H9 (cell line): ENCODE results near the gene INMT. TPM values are rescaled to one million over a fixed set of nuclear protein-coding genes. Genes with fewer than 3 reads are reported as not detected.

ENCODE experiments used
- DNase-seq: peaks from one replicate; pipeline ENCODE4 v3.0.0-alpha.2; 2017
- H2AFZ ChIP-seq: one replicate; pipeline ENCODE4 v1.6.1; 2013; ENCODE audit warnings: mild to moderate bottlenecking, low read length, control low read depth, moderate library complexity
- H2AK5ac ChIP-seq: 2 replicates; pipeline ENCODE4 v1.6.1; 2013; ENCODE audit warnings: low read length, control low read depth, mixed read lengths; ENCODE audit not compliant: insufficient read length
- H2BK120ac ChIP-seq: one replicate; pipeline ENCODE4 v1.6.1; 2013; ENCODE audit warnings: low read depth, mild to moderate bottlenecking, low read length, control low read depth, inconsistent platforms; ENCODE audit not compliant: poor library complexity, severe bottlenecking
- H2BK12ac ChIP-seq: 2 replicates; pipeline ENCODE4 v1.6.1; 2013; ENCODE audit warnings: low read length, control low read depth, mixed read lengths, low read depth; ENCODE audit not compliant: insufficient read length
- H2BK15ac ChIP-seq: 2 replicates; pipeline ENCODE4 v1.6.1; 2013; ENCODE audit warnings: low read depth, low read length, control low read depth
- H2BK20ac ChIP-seq: one replicate; pipeline ENCODE4 v1.6.1; 2013; ENCODE audit warnings: low read depth, mild to moderate bottlenecking, low read length, control low read depth, inconsistent platforms; ENCODE audit not compliant: poor library complexity, severe bottlenecking
- H2BK5ac ChIP-seq: 2 replicates; pipeline ENCODE4 v1.6.1; 2013; ENCODE audit warnings: low read length, control low read depth, mixed read lengths; ENCODE audit not compliant: insufficient read length
- H3K14ac ChIP-seq: 2 replicates; pipeline ENCODE4 v1.6.1; 2013; ENCODE audit warnings: low read length, control low read depth; ENCODE audit not compliant: insufficient read depth
- H3K18ac ChIP-seq: 2 replicates; pipeline ENCODE4 v1.6.1; 2013; ENCODE audit warnings: low read depth, mild to moderate bottlenecking, mixed read lengths, low read length, control low read depth; ENCODE audit not compliant: insufficient read length
- H3K23ac ChIP-seq: 2 replicates; pipeline ENCODE4 v1.6.1; 2013; ENCODE audit warnings: low read length, control low read depth, mixed read lengths, low read depth; ENCODE audit not compliant: insufficient read length
- H3K23me2 ChIP-seq: 2 replicates; pipeline ENCODE4 v1.6.1; 2013; ENCODE audit warnings: low read depth, mild to moderate bottlenecking, mixed read lengths, low read length, control low read depth; ENCODE audit not compliant: insufficient read length, poor library complexity, severe bottlenecking
- H3K27ac ChIP-seq: 2 replicates; pipeline ENCODE4 v1.5.1; 2013; ENCODE audit warnings: low read length, control low read depth, mixed read lengths, low read depth; ENCODE audit not compliant: insufficient read length
- H3K27me3 ChIP-seq: 2 replicates; pipeline ENCODE4 v1.6.1; 2013; ENCODE audit warnings: low read length, control low read depth, inconsistent platforms; ENCODE audit not compliant: insufficient read depth
- H3K4ac ChIP-seq: 2 replicates; pipeline ENCODE4 v1.6.1; 2013; ENCODE audit warnings: low read depth, mild to moderate bottlenecking, control low read depth, inconsistent platforms, low read length, moderate library complexity
- H3K4me1 ChIP-seq: 2 replicates; pipeline ENCODE4 v1.6.1; 2013; ENCODE audit warnings: low read length, control low read depth, inconsistent platforms; ENCODE audit not compliant: insufficient read depth
- H3K4me2 ChIP-seq: 2 replicates; pipeline ENCODE4 v1.6.1; 2013; ENCODE audit warnings: low read length, control low read depth, mixed read lengths; ENCODE audit not compliant: insufficient read length, insufficient read depth
- H3K56ac ChIP-seq: 2 replicates; pipeline ENCODE4 v1.6.1; 2013; ENCODE audit warnings: low read depth, mild to moderate bottlenecking, mixed read lengths, low read length, control low read depth; ENCODE audit not compliant: insufficient read length
- H3K79me1 ChIP-seq: 2 replicates; pipeline ENCODE4 v1.6.1; 2013; ENCODE audit warnings: low read depth, mild to moderate bottlenecking, moderate library complexity, low read length, control low read depth, inconsistent platforms; ENCODE audit not compliant: insufficient read depth, poor library complexity, severe bottlenecking
- H3K79me2 ChIP-seq: 2 replicates; pipeline ENCODE4 v1.6.1; 2013; ENCODE audit warnings: low read length, control low read depth, inconsistent platforms; ENCODE audit not compliant: insufficient read depth
- H3K9ac ChIP-seq: 2 replicates; pipeline ENCODE4 v1.6.1; 2013; ENCODE audit warnings: low read length, control low read depth, mixed read lengths; ENCODE audit not compliant: insufficient read length; ENCODE audit errors: extremely low read depth
- H3K9me3 ChIP-seq: one replicate; pipeline ENCODE4 v1.6.1; 2013; ENCODE audit warnings: low read depth, low read length, inconsistent platforms; ENCODE audit not compliant: control insufficient read depth
- H3T11ph ChIP-seq: one replicate; pipeline ENCODE4 v1.6.1; 2013; ENCODE audit warnings: mild to moderate bottlenecking, low read length, control low read depth, inconsistent platforms
- H4K20me1 ChIP-seq: one replicate; pipeline ENCODE4 v1.6.1; 2013; ENCODE audit not compliant: control insufficient read depth, insufficient read length, insufficient read depth
- H4K5ac ChIP-seq: 2 replicates; pipeline ENCODE4 v1.6.1; 2013; ENCODE audit warnings: low read depth, mild to moderate bottlenecking, mixed read lengths, low read length, control low read depth; ENCODE audit not compliant: insufficient read length
- H4K8ac ChIP-seq: replicated peaks from 2 replicates; pipeline ENCODE4 v1.6.1; 2013; ENCODE audit warnings: low read length, control low read depth, mixed read lengths, low read depth; ENCODE audit not compliant: insufficient read length
- H4K91ac ChIP-seq: 2 replicates; pipeline ENCODE4 v1.6.1; 2013; ENCODE audit warnings: low read depth, mild to moderate bottlenecking, moderate library complexity, mixed read lengths, low read length, control low read depth; ENCODE audit not compliant: insufficient read length
- H3K27ac Mint-ChIP-seq, 3 experiments: 2 replicates in 2 of 3; 3 replicates in 1 of 3; pipeline ENCODE4 v1.8.0; 2020 to 2021; ENCODE audit warnings: mixed read lengths in 3 of 3, mild to moderate bottlenecking in 1 of 3, moderate library complexity in 1 of 3
- H3K27me3 Mint-ChIP-seq: 2 replicates; pipeline ENCODE4 v1.8.0; 2021; ENCODE audit warnings: low read depth, mild to moderate bottlenecking, moderate library complexity, mixed read lengths
- H3K36me3 Mint-ChIP-seq, 3 experiments: 2 replicates in 2 of 3; 3 replicates in 1 of 3; pipeline ENCODE4 v1.8.0; 2020 to 2021; ENCODE audit warnings: low read depth in 3 of 3, mixed read lengths in 3 of 3; ENCODE audit not compliant: insufficient read depth in 1 of 3
- H3K4me1 Mint-ChIP-seq, 2 experiments: 2 replicates each; pipeline ENCODE4 v1.8.0; 2020; ENCODE audit warnings: mixed read lengths in 2 of 2
- H3K4me3 Mint-ChIP-seq, 2 experiments: 2 replicates in 1 of 2; 3 replicates in 1 of 2; pipeline ENCODE4 v1.8.0; 2020 to 2021; ENCODE audit warnings: mild to moderate bottlenecking in 2 of 2, mixed read lengths in 2 of 2, moderate library complexity in 1 of 2
- H3K9me3 Mint-ChIP-seq, 2 experiments: 2 replicates in 1 of 2; 3 replicates in 1 of 2; pipeline ENCODE4 v1.8.0; 2020; ENCODE audit warnings: mild to moderate bottlenecking in 2 of 2, mixed read lengths in 2 of 2, moderate library complexity in 1 of 2
- CTCF ChIP-seq: fragments of 200-600 bp; sonication (generic); conservative IDR thresholded peaks from 3 replicates; pipeline ENCODE4 v1.8.0; 2021; ENCODE audit warnings: antibody characterized with exemption, mild to moderate bottlenecking
- WGBS: extraction: QIAGEN DNeasy Blood & Tissue Kit; methylation state at CpG from one replicate; pipeline ENCODE4 v1.1.7; 2013; ENCODE audit warnings: missing lambda C conversion rate, low lambda C conversion rate, mixed read lengths; ENCODE audit not compliant: insufficient read length; ENCODE audit errors: extremely low coverage; 5-methylcytosine and 5-hydroxymethylcytosine counted together
- total RNA-seq: library from RNA; stranded (reverse); gene quantifications from 2 replicates; pipeline ENCODE4 v1.2.1, GENCODE V29; 2021

INMT gene
- total RNA-seq, 1 experiment from 2014 or later: 0.70 TPM

- H3K4me2 ChIP-seq: no peak overlapping the region
- H3K27me3 ChIP-seq: no peaks in the 10 kb centered on the region
- H2BK5ac ChIP-seq: no peak overlapping the region
- no peak overlapping the region for H2AK5ac ChIP-seq
- no peak overlapping the region for H3K23ac ChIP-seq
- Mint-ChIP-seq H3K36me3 (no peaks in the 10 kb centered on the region; a peak in 1 of 7 replicates), H3K4me1 (peaks cover 33 to 50% of the 10 kb centered on the region in 2 experiments), H3K4me3 (no peak overlapping the region; a peak in 1 of 5 replicates), H3K9me3 (no peaks in the 10 kb centered on the region), H3K27me3 (peaks cover 17% of the 10 kb centered on the region), H3K27ac (peak overlapping the region; percentile 72 to 92 (median 91); a peak in 4 of 7 replicates)
- no peak overlapping the region for H2AFZ ChIP-seq
- H2BK20ac ChIP-seq: no peak overlapping the region
- H3K56ac ChIP-seq: no peak overlapping the region
- H4K5ac ChIP-seq: no peak overlapping the region
- H4K20me1 ChIP-seq: no peaks in the 10 kb centered on the region
- H3K23me2 ChIP-seq: no peaks in the 10 kb centered on the region
- peak overlapping the region; percentile 71 for H3K14ac ChIP-seq
- no peak overlapping the region for H2BK12ac ChIP-seq
- no peak overlapping the region for H3T11ph ChIP-seq
- no peak overlapping the region for H3K9ac ChIP-seq
- no peaks in the 10 kb centered on the region for H3K79me1 ChIP-seq
- DNase-seq: no peak
- no peak overlapping the region; the same call in 1 of the 2 replicates for H3K4ac ChIP-seq
- no peak overlapping the region for H4K8ac ChIP-seq
- H3K27ac ChIP-seq: no peak overlapping the region
- 0 out of 3 replicates have a peak, but pooled peaks have one; percentile 21 for TF ChIP-seq CTCF
- no peaks in the 10 kb centered on the region for H3K9me3 ChIP-seq
- H2BK120ac ChIP-seq: no peak overlapping the region
- no peak overlapping the region for H4K91ac ChIP-seq
- WGBS: no CpG with 5 or more reads among the region's 7 CpGs
- H2BK15ac ChIP-seq: no peak overlapping the region
- peak overlapping the region; percentile 1 for H3K18ac ChIP-seq
- no peaks in the 10 kb centered on the region for H3K79me2 ChIP-seq
- H3K4me1 ChIP-seq: peaks cover 12% of the 10 kb centered on the region; the same call in 1 of the 2 replicates
Measured at GRCh38 chr7:30726296-30727006, 25.5 kb upstream of the INMT start.
